Glutamatergic neuron (in vitro differentiated cells): ENCODE data around the gene TUBA8. TPM values are rescaled to one million over a fixed set of nuclear protein-coding genes. Genes with fewer than 3 reads are reported as not detected.

Experiments used
- DNase-seq: peaks from one replicate; pipeline ENCODE4 v3.0.0; 2022
- H3K27ac Mint-ChIP-seq: one replicate; pipeline ENCODE4 v1.8.0; 2020; ENCODE audit warnings: mild to moderate bottlenecking, mixed read lengths, inconsistent platforms; ENCODE audit not compliant: unreplicated experiment
- H3K27me3 Mint-ChIP-seq: one replicate; pipeline ENCODE4 v1.8.0; 2020; ENCODE audit warnings: mild to moderate bottlenecking, moderate library complexity, mixed read lengths, inconsistent platforms; ENCODE audit not compliant: unreplicated experiment
- H3K36me3 Mint-ChIP-seq: one replicate; pipeline ENCODE4 v1.8.0; 2020; ENCODE audit warnings: mild to moderate bottlenecking, mixed read lengths, inconsistent platforms; ENCODE audit not compliant: unreplicated experiment
- H3K4me1 Mint-ChIP-seq: one replicate; pipeline ENCODE4 v1.8.0; 2020; ENCODE audit warnings: mild to moderate bottlenecking, low read depth, mixed read lengths, inconsistent platforms; ENCODE audit not compliant: unreplicated experiment
- H3K4me3 Mint-ChIP-seq: one replicate; pipeline ENCODE4 v1.8.0; 2020; ENCODE audit warnings: mild to moderate bottlenecking, mixed read lengths, inconsistent platforms; ENCODE audit not compliant: unreplicated experiment
- H3K9me3 Mint-ChIP-seq: one replicate; pipeline ENCODE4 v1.8.0; 2020; ENCODE audit warnings: mild to moderate bottlenecking, moderate library complexity, mixed read lengths, inconsistent platforms; ENCODE audit not compliant: unreplicated experiment
- CTCF ChIP-seq: fragments of 200-600 bp; sonication (generic); IDR thresholded peaks from one replicate; pipeline ENCODE4 v1.5.0; 2021; ENCODE audit not compliant: partially characterized antibody, unreplicated experiment
- total RNA-seq: library from RNA; stranded (reverse); fragmentation: NEBNext Ultra II Directional; extraction: Animal tissue kit (Norgen Biotek cat#: 25700); gene quantifications from one replicate; pipeline ENCODE4 v1.2.1, GENCODE V29; 2021; ENCODE audit not compliant: unreplicated experiment

The TUBA8 gene
- total RNA-seq, 1 donor from 2014 or later = 3.7 TPM

- Mint-ChIP-seq H3K4me1 (peaks cover 10% of the 10 kb centered on the region), H3K27me3 (peaks cover 9% of the 10 kb centered on the region), H3K9me3 (peaks cover 1% of the 10 kb centered on the region), H3K27ac (no peak overlapping the region), H3K36me3 (no peaks in the 10 kb centered on the region), H3K4me3 (no peak overlapping the region)
- TF ChIP-seq CTCF = no peak
- no peak for DNase-seq
Observed at GRCh38 chr22:18114495-18114894, 3.9 kb downstream of the TUBA8 start.

DNA sequence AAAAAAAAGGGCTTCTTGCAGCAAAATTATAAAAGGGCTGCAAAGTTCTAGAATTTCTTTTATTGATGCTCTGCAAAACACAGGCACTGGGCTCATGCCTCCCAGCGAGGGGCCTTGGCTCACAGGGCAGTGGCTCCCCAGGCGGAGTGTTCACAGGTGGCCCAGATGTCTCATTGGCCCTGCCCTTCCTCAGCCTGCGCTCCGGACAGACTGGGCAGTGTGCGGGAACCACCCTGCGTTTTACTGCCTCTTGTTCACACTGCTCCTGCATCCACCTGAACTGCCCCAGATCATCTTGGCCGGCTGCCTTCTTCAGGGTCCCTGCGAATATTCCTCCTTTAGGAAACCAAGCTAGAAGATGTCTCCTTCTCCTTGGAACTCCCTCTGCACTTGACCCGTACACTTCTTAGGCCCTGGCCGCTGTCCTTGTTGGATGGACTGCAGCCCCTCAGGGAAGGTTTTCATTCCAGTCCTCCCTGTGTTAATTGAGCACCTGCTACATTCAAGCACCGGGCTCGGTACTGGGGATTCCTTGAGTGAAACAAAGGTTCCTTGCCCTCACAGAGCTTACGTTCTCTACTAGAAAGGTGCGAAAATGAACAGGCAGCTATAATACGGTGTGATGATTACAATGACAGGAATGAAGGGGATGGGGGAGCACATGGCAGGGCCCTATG lies 4.5 kb downstream of the TUBA8 start:
- no peaks in the 10 kb centered on the region for H3K36me3 Mint-ChIP-seq
- no peak for TF ChIP-seq CTCF
- H3K27me3 Mint-ChIP-seq = peaks cover 3% of the 10 kb centered on the region
- H3K4me1 Mint-ChIP-seq = peaks cover 8% of the 10 kb centered on the region
- H3K27ac Mint-ChIP-seq = no peak overlapping the region
- no peak for DNase-seq
- H3K9me3 Mint-ChIP-seq = peaks cover 1% of the 10 kb centered on the region
- no peak overlapping the region for H3K4me3 Mint-ChIP-seq

DNA sequence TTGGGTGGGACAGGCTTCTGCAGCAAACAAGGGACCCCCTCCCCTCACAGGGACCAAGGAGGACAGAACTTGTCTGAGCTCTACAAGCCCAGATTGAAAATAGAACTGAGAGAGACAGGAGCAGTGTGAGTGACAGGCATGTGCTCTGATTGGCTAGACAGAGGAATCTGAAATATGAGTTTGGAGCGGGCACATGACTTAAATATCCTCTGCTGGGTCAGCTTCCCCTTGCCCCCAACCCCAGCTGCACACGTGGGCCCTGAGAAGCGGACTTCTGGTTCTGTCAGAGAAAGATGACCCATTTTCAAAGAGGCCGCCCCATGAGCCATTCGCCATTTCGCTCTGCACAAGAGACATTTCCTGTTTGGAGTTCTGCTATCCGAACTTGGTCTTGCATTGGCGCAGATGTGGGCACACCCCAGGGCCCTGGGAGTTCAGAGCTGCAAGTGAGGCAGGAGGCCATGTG lies 5.3 kb downstream of the TUBA8 start:
- Mint-ChIP-seq H3K27ac (no peak overlapping the region), H3K4me1 (peaks cover 8% of the 10 kb centered on the region), H3K4me3 (no peak overlapping the region), H3K36me3 (no peaks in the 10 kb centered on the region), H3K9me3 (peaks cover 1% of the 10 kb centered on the region), H3K27me3 (peaks cover 1% of the 10 kb centered on the region)
- DNase-seq = no peak
- no peak for TF ChIP-seq CTCF

DNA sequence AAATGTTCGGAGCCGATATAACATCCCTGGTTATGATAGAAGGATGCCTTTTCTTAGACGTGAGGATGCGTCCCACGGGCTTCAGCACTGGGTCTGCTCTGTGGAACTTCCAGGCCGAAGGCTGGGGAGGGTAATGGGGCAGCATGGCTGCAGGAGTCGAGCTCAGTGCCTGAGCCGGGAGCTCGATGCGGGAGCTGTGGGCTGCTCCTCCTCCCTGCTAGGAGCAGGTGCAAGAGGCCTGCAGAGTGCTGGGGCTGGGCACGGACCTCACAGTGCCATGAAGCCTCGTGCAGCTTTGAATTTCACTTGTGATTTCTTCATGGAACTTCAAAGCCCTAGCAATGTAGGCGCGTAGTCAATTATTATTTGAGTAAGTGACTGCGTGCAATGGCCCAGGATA lies 6.0 kb downstream of the TUBA8 start:
- no peak for TF ChIP-seq CTCF
- Mint-ChIP-seq H3K27ac (no peak overlapping the region), H3K27me3 (no peaks in the 10 kb centered on the region), H3K4me3 (no peak overlapping the region), H3K9me3 (peaks cover 1% of the 10 kb centered on the region), H3K36me3 (no peaks in the 10 kb centered on the region), H3K4me1 (peaks cover 8% of the 10 kb centered on the region)
- DNase-seq = no peak

GRCh38 chr22:18118345-18118915 lies 7.8 kb downstream of the TUBA8 start:
- Mint-ChIP-seq H3K36me3 (no peaks in the 10 kb centered on the region), H3K4me3 (no peak overlapping the region), H3K9me3 (no peaks in the 10 kb centered on the region), H3K27me3 (no peaks in the 10 kb centered on the region), H3K27ac (no peak overlapping the region), H3K4me1 (peaks cover 8% of the 10 kb centered on the region)
- no peak for TF ChIP-seq CTCF
- DNase-seq = no peak
